ENCODE data around the gene UGT1A10.
"Not testable (repeated sequence)": the region's sequence is repeated elsewhere in the genome, so short reads cannot be mapped to it uniquely, and the experiment has no call there.

Gene UGT1A10

GRCh38 chr2:233746475-233747282 lies 110.4 kb downstream of the UGT1A10 start:
- FAIRE-seq = no peak

GRCh38 chr2:233747283-233747544 lies 111.0 kb downstream of the UGT1A10 start:
- FAIRE-seq = no peak

GRCh38 chr2:233750689-233751088 lies 114.4 kb downstream of the UGT1A10 start:
- FAIRE-seq = not testable (repeated sequence)

GRCh38 chr2:233751212-233752009 lies 115.2 kb downstream of the UGT1A10 start:
- FAIRE-seq = not testable (repeated sequence)

GRCh38 chr2:233754872-233755611 lies 118.8 kb downstream of the UGT1A10 start:
- FAIRE-seq = no peak

- FAIRE-seq = no peak
Measured at GRCh38 chr2:233756429-233757081, 120.3 kb downstream of the UGT1A10 start.

GRCh38 chr2:233758141-233758540 lies 121.9 kb downstream of the UGT1A10 start:
- FAIRE-seq = no peak

- no peak for FAIRE-seq
Measured at GRCh38 chr2:233758849-233759248, 122.6 kb downstream of the UGT1A10 start.

- no peak for FAIRE-seq
Measured at GRCh38 chr2:233760043-233760442, 123.8 kb downstream of the UGT1A10 start, which contains the start of gene UGT1A1. UGT1A1 (plus strand) TSS chr2:233760270; CDS start chr2:233760288, 18 bp downstream.

- no peak for FAIRE-seq
Measured at GRCh38 chr2:233761040-233761769, 125.0 kb downstream of the UGT1A10 start.

- no peak for FAIRE-seq
Measured at GRCh38 chr2:233764264-233764663, 128.0 kb downstream of the UGT1A10 start.

GRCh38 chr2:233764761-233765160 lies 128.5 kb downstream of the UGT1A10 start:
- no peak for FAIRE-seq

- no peak for FAIRE-seq
Measured at GRCh38 chr2:233766416-233766815, 130.2 kb downstream of the UGT1A10 start.

GRCh38 chr2:233768076-233768475 lies 131.8 kb downstream of the UGT1A10 start:
- no peak for FAIRE-seq

- no peak for FAIRE-seq
Measured at GRCh38 chr2:233769260-233769659, 133.0 kb downstream of the UGT1A10 start.

GRCh38 chr2:233772153-233772552 lies 135.9 kb downstream of the UGT1A10 start:
- FAIRE-seq = no peak

GRCh38 chr2:233772583-233772982 lies 136.3 kb downstream of the UGT1A10 start:
- FAIRE-seq = no peak

GRCh38 chr2:233773854-233774253 lies 137.6 kb downstream of the UGT1A10 start:
- no peak for FAIRE-seq

GRCh38 chr2:233775414-233775813 lies 139.2 kb downstream of the UGT1A10 start:
- FAIRE-seq = no peak

- FAIRE-seq = no peak
Measured at GRCh38 chr2:233778030-233778429, 141.8 kb downstream of the UGT1A10 start, which contains the start of gene MROH2A. MROH2A (plus strand) TSS chr2:233778330; CDS start chr2:233779359, 1,029 bp downstream.

- FAIRE-seq = no peak
Measured at GRCh38 chr2:233779722-233780121, 143.5 kb downstream of the UGT1A10 start.

- no peak for FAIRE-seq
Measured at GRCh38 chr2:233780771-233781170, 144.5 kb downstream of the UGT1A10 start.
